NOMO-1 treated with DMSO at 0.1 percent for 48 hours (cell line): ENCODE data around the gene CPA1.

Source experiments
- DNase-seq: peaks from one replicate; lab custom pipeline; 2025; ENCODE audit not compliant: unreplicated experiment; lab: John Stamatoyannopoulos, UW

Gene CPA1

DNA sequence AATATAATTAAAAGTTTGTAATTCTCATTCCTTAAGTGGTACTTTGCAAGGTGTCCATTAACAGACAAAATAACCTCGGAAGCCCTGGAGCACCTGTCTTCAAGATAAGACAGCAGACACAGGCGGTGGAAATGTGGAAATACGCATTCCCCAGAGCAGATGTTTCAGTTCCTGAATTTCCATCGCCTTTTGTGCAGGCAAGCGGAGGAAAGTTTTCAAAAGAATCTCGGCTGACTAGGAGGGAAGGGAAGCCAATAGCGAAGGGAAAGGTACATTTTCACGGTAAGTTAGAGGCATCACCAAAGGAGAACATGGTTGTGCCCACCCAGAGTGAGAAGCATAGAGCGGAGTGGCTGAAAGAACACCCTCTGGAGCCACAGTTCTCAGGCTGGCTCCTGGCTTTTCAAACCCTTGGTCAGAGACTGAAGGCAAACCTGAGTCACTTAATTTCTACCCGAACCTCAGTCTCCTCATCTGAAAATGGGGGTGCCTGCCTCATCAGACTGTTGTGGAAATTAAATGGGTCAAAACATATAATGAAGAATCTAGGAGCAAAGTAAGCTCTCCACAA, 13.6 kb downstream of the CPA1 start:
- no peak for DNase-seq

- no peak for DNase-seq
These were observed 14.3 kb downstream of the CPA1 start for GRCh38 chr7:130394421-130395195.

GRCh38 chr7:130395421-130395820, 15.1 kb downstream of the CPA1 start:
- DNase-seq: no peak

DNA sequence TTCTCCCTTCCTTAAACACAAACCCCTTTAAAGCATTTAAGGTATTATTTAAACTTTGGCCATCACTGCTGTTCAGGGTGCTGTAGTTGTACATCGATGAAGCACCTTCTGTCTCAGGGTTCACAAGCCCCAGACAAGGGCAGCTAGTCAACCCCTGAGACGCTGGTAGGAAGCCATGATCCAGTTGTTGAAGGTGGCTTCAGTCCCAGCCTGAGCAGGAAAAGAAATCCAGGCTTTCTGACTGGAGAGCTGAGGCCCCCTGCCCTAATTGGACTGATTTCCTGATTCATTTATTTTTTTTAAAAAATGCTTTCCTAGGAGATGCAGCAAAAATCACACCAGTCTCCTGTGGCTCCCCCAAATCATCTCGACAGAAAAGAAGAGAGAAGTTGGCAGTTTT, 15.8 kb downstream of the CPA1 start:
- no peak for DNase-seq

DNA sequence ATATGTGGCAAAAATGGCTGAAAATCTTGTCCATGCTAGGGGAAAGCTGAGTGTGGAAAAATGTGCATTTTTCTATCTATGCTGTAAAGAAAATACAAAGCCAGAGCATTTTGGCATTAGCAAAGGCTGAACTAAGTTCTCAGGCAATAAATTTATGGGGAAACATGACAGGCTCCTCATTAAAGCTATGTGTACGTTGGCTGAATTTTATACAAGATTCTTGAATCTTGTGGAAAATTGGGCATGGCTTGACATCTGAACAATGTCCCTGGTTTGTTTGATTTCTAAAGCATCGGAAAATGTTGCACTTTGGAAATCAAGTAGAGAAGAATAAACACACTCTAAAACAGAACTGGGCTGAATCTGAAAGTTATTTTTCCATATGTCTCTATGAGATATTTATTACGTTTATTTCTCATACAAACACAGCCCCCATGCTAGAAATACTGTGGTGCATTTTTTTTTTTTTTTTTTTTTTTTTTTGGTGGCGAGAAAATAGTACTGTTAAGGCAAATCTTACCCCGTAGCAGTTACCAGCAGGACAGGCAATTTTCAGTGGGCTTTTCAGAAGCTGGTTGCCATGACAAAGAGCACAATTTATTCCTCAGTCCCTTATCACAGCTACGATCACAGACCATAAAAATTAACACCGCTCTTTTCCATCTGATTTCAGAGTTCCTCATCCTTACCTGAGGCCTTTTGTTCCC, 16.9 kb downstream of the CPA1 start:
- no peak for DNase-seq

GRCh38 chr7:130397758-130398073, 17.4 kb downstream of the CPA1 start:
- DNase-seq: no peak

DNA sequence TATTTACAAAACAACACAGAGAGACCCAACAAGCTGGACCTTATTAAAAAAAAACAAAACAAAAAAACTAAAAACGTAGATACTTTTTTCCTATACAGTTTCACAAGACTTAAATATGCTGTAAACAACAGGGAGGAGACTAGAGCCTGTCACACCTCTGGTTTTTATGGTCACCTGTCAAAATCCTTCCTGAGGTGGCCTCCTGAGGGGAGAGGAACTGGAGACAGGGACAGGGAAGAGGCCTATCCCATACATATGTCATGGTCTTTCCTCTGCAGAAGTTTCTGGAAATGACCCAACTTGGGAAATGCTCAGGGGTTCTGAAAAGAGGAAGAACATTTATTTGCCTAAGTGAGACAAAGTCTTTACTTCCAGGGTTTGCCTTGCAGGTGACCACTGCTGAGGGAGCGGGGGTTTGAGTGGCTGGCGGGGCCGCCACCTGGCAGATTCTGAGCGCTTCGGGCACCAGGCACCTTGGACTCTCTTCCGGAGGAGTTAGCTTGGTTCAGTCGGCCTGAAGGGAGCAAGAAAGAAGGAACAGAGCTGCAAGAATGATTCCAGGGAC, 18.3 kb downstream of the CPA1 start:
- DNase-seq: no peak

DNA sequence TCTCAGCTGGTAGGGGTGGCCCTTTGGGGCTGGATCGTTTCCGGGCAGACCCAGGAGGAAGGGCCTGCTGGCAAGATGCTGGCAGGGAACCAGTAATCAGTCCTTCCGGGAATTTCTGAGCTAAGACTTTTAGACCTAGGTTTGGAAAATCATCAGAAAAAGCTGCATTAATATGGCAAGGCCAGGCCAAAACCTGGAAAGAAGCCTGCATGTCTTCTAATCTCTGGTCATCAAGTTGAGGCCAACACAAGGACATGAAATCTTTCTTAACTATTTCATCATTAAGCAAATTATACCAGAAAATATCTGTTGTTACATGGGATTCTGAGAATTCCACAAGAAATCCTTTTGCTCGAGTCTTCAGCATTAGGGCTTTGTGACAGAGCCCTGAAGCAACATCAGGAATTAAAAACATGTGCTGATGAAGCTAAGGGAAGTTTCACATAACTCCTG, 19.9 kb downstream of the CPA1 start:
- DNase-seq: no peak

- DNase-seq: no peak
These were observed 20.8 kb downstream of the CPA1 start for GRCh38 chr7:130401101-130401500.

DNA sequence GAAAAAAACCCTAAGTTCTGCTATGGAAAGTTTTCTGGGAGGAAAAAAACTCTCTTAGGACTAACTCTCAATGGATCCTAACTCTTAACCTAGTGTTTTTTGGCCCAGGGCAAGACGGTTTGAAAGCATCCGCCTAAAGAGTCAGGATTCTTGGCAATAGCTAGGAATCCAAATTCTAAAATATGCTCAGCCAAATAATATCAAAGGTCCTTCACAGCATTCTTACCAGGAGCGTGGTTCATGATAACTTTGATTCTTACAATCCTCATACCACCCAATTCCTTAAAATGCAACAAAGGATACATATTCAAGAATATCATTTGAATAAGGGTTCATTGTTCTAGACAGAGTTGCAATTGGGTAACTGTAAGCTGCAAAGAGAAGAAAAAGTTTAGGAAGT, 21.3 kb downstream of the CPA1 start:
- no peak for DNase-seq

- DNase-seq: no peak
These were observed 24.7 kb downstream of the CPA1 start for GRCh38 chr7:130405003-130405402.

DNA sequence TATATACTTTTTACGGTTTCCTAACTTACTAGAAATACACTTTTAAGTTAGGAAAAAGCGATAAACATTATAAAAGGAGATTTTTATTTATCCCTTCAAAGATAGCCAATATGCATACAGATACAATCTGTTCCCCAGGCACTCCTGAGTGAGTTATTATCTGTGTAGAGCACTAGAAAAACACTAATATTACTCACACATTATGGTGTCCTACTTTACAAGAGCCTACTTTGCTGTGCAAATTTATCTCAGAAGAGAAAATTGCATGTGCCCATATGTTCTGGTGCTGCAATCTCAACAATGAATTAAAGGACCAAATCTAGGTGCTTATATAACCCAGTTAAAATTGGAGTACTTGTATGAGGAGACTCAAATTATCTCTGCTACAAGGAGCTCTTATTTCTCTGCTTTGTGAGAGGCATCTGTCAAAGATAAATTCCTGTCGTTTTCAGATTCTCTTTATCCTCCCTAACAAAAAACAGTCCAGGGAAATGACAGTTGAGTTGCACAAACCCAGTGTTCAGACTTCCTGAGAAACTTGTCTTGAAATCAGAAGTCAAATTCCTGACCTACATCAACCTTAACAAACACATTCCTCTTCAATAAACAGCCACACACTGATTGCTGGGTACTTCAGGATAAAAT, 28.9 kb downstream of the CPA1 start:
- no peak for DNase-seq

GRCh38 chr7:130409712-130410072, 29.4 kb downstream of the CPA1 start:
- no peak for DNase-seq

GRCh38 chr7:130410868-130411541, 30.7 kb downstream of the CPA1 start:
- DNase-seq: no peak

DNA sequence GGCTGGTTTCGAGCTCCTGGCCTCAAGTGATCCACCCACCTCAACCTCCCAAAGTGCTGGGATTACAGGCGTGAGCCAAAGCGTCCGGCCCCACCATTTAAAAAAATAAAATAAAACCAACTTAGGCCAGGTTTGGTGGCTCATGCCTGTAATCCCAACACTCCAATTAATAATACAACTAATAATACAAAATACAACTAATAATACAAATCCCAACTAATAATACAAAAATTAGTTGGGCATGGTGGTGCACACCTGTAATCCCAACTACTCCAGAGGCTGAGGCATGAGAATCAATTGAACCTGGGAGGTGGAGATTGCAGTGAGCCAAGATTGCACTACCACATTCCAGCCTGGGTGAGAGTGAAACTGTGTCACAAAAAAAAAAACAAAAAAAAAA, 32.9 kb downstream of the CPA1 start:
- no peak for DNase-seq

DNA sequence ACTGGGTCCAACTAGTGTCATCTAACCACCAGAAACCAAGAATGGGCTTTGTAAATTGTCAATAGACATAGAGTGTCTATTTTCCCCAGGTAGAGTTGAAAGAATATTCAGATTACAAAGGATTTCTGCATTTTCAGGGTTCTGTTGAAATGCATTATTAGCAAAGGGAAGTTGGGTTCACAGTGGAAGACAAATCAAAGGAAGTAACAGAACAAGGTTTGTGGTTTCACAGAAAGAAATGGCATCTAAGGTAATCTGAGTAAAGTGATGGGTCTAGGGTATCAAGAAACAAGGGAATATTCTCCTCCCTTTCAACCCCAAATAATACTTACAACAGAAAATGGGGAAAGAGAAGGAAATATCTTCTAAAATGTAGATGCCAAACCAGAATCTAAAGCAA, 34.7 kb downstream of the CPA1 start:
- no peak for DNase-seq

- no peak for DNase-seq
These were observed 36.9 kb downstream of the CPA1 start for GRCh38 chr7:130417213-130417612.

DNA sequence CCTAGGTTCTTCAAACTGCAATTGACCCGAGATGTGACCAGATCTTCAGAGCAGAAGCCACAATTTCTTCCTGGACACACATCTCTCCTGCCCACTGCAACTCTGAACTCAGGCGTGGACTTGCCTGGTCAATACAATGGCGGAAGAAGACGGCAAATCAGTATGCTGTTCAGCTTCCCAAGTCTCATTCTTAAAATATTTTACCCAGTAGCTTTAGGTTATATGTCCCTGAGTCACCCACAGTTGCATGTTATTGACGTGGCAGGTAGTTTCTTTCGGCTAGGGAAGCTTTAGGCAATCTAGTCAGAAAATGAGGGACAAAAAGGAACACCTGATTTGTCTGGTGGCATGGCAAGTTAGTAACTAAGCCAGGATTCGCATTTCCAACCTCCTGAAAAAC, 38.0 kb downstream of the CPA1 start:
- no peak for DNase-seq

- DNase-seq: no peak
These were observed 39.4 kb downstream of the CPA1 start for GRCh38 chr7:130419658-130420057.

DNA sequence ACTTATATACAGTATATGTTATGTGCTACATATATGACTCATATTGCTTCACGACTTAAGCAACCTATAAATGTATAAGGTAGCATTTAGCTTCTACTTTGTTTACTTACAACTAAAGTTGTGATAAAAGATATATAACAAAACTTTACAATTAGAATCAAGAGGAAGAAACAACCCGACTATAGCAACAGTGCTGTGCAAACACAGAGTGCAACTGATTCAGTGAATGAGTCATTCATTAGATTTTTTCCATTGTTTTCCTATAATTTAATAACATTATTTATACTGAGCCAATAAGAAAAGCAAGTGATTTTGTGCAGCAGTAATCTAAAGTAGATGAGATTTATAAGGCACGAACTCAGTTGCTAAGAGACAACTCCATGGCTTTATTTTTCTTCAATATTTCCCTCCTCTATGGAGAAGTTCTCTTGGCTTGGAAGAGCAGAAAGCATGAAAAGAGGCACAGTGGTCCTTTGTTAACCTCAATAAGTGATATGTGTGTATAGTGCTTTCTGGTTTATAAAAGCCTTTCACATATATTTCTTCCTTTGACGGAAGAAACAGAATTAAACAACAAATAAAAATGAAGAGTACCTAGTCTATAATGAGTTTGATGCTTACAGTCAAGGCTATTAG, 40.8 kb downstream of the CPA1 start:
- no peak for DNase-seq

DNA sequence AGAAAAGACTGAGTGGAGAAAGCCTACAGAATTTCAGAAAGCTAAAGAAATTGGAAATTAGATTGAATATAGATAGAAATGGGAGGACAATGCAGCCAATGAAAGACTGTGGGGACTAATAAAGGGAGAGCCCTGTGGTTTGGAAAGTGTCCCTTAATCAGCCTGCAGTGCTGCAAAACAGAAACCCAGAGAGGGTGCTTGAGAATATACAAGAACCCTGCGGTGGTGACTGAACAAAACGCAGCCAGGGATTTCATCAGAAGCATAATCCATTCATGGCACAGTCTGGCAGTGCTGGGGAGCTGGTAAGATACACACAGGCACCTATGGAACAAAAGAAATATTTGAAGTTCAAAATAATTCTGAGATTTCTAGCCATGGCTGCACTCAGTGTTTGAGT, 41.4 kb downstream of the CPA1 start:
- no peak for DNase-seq
